Peyer's patch (tissue), 4 donors: ENCODE results near the gene FEZ2. TPM values are rescaled to one million over a fixed set of nuclear protein-coding genes. Genes with fewer than 3 reads are reported as not detected.

Experiments used
- DNase-seq, 3 donors: peaks; one replicate each; pipeline ENCODE4 v3.0.0-alpha.2; 2017 to 2019
- H3K27ac ChIP-seq, 4 donors: fragments of 200-600 bp; sonication (generic); one replicate each; pipeline ENCODE4 v1.5.1; 2016 to 2019
- H3K27me3 ChIP-seq, 2 donors: fragments of 200-600 bp; sonication (generic); one replicate each; pipeline ENCODE4 v1.5.1; 2019
- H3K36me3 ChIP-seq, 3 donors: fragments of 200-600 bp; sonication (generic); one replicate each; pipeline ENCODE4 v1.5.1; 2016 to 2019
- H3K4me1 ChIP-seq, 4 donors: fragments of 200-600 bp; sonication (generic); one replicate each; pipeline ENCODE4 v1.5.1; 2016 to 2019
- H3K4me3 ChIP-seq, 4 donors: fragments of 200-600 bp; sonication (generic); 1 replicate in 3 of 4; 2 replicates in 1 of 4; pipeline ENCODE4 v1.5.1; 2016 to 2019; ENCODE audit warnings: mild to moderate bottlenecking in 1 of 4
- H3K9me3 ChIP-seq, 4 donors: fragments of 200-600 bp; sonication (generic); one replicate each; pipeline ENCODE4 v1.5.1; 2016 to 2019; ENCODE audit warnings: mild to moderate bottlenecking in 1 of 4
- POLR2A ChIP-seq, 2 donors: fragments of 450-650 bp; IDR thresholded peaks; one replicate each; pipeline ENCODE4 v1.5.1; 2017; ENCODE audit warnings: antibody characterized with exemption in 2 of 2, mild to moderate bottlenecking in 2 of 2, moderate library complexity in 2 of 2
- total RNA-seq, 4 donors: library from RNA; depleted of rRNA; stranded (reverse); fragments of >200 nt; gene quantifications; one replicate each; pipeline ENCODE4 v1.1.0, GENCODE V29; 2016
- TF ChIP-seq, protein P1 (sequence below), 6 experiments: fragments of 450-650 bp in 4 of 6; fragments of 200-600 bp in 2 of 6; sonication (generic) in 1 of 6; IDR thresholded peaks; one replicate each; pipeline ENCODE4 v1.5.1; 2017 to 2019; ENCODE audit warnings: antibody characterized with exemption in 6 of 6, mild to moderate bottlenecking in 3 of 6, moderate library complexity in 1 of 6

Gene FEZ2, protein sequence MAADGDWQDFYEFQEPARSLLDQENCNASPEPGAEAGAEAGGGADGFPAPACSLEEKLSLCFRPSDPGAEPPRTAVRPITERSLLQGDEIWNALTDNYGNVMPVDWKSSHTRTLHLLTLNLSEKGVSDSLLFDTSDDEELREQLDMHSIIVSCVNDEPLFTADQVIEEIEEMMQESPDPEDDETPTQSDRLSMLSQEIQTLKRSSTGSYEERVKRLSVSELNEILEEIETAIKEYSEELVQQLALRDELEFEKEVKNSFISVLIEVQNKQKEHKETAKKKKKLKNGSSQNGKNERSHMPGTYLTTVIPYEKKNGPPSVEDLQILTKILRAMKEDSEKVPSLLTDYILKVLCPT
- 10 to 100 TPM; 53.4 to 97.4 (median 64.4) TPM for total RNA-seq

DNA sequence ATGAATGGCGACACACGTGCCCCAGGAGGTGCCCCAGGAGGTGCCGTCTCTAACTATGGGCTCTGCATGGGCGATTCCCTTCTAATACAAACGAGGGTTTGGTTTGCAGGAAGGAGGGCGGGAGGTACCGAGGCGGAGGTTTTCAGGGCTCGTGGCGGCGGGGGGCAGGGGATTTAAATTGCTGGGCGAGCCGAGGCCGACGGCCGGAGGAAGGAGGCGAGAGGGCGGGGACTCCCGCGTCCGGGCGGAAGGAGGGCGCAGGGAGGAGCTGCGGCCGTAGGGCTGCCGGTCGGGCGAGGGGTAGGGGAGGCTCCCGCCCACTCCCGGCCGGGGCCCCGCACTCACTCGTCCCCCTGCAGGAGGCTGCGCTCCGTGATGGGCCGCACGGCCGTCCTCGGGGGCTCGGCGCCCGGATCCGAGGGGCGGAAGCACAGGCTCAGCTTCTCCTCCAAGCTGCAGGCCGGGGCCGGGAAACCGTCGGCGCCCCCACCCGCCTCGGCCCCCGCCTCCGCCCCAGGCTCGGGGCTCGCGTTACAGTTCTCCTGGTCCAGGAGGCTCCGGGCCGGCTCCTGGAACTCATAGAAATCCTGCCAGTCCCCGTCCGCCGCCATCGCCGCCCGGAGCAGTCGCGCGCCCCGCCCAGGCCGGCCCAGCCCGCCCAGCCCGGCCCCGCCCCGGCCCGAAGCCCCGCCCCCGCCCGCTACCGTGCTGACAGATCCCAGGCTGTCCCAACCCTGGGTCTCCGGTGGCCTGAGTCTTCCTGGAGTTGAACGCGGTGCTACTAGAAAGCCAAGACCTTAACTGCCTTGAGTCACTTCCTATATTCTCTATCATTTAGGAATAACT lies at the start of gene FEZ2:
Gene FEZ2 (minus strand): TSS at position 637 of the 846 bp plus-strand sequence. CDS start 26 bp downstream, at position 611.
- H3K4me1 ChIP-seq, result peaks cover 4 to 34% (median 10%) of the 10 kb centered on the region in 4 donors
- DNase-seq, result peak; percentile 57 to 86 (median 83)
- peak within 1 kb of the TSS; percentile 66 to 98 (median 88) for H3K4me3 ChIP-seq
- H3K36me3 ChIP-seq, result no peaks in the 10 kb centered on the region
- peak in 1 of 2 donors; percentile 34 for TF ChIP-seq POLR2A (IDR thresholded peaks at IDR 0.05)
- TF ChIP-seq, protein P1, sequence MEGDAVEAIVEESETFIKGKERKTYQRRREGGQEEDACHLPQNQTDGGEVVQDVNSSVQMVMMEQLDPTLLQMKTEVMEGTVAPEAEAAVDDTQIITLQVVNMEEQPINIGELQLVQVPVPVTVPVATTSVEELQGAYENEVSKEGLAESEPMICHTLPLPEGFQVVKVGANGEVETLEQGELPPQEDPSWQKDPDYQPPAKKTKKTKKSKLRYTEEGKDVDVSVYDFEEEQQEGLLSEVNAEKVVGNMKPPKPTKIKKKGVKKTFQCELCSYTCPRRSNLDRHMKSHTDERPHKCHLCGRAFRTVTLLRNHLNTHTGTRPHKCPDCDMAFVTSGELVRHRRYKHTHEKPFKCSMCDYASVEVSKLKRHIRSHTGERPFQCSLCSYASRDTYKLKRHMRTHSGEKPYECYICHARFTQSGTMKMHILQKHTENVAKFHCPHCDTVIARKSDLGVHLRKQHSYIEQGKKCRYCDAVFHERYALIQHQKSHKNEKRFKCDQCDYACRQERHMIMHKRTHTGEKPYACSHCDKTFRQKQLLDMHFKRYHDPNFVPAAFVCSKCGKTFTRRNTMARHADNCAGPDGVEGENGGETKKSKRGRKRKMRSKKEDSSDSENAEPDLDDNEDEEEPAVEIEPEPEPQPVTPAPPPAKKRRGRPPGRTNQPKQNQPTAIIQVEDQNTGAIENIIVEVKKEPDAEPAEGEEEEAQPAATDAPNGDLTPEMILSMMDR (IDR thresholded peaks at IDR 0.05), result peak in 1 of 6 experiments; percentile 3
- no peaks in the 10 kb centered on the region for H3K27me3 ChIP-seq
- H3K27ac ChIP-seq, result peak within 1 kb of the TSS; percentile 90 to 98 (median 96)
- no peaks in the 10 kb centered on the region for H3K9me3 ChIP-seq

DNA sequence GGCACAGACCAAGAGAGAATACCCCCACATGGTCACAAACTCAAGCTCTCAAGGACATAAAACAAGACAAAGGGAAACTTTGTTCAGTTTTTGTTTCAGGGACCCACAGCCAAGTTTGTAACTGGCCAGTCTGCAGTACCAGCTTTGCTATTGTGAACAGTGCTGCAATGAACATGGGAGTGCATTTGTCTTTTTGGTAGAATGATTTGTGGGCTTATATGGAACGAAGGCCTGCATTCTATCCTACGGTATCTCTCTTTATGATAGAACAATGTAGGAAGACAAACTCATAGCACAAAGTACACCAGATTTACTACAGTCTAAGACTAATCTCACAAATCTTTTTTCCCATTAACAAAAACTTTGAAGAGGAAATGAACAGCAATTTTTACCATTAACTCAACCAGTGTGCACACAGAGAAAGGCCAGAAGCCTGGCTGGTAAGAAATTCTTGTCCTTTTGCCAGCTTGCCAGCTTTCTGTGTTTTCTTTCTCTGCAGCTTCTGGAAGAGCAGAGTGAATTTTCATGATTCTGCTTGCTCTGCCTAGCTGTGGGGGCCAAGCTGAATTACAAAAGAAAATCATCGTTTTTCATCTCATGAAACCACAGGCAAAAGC lies 37.1 kb upstream of the FEZ2 start:
- DNase-seq, result no peak
- Histone ChIP-seq H3K27me3 (no peaks in the 10 kb centered on the region), H3K9me3 (no peaks in the 10 kb centered on the region), H3K36me3 (no peaks in the 10 kb centered on the region), H3K4me1 (no peaks in the 10 kb centered on the region), H3K27ac (no peak overlapping the region), H3K4me3 (no peak overlapping the region)
- TF ChIP-seq, protein P1 (IDR thresholded peaks at IDR 0.05), result no peak
- no peak for TF ChIP-seq POLR2A (IDR thresholded peaks at IDR 0.05)

DNA sequence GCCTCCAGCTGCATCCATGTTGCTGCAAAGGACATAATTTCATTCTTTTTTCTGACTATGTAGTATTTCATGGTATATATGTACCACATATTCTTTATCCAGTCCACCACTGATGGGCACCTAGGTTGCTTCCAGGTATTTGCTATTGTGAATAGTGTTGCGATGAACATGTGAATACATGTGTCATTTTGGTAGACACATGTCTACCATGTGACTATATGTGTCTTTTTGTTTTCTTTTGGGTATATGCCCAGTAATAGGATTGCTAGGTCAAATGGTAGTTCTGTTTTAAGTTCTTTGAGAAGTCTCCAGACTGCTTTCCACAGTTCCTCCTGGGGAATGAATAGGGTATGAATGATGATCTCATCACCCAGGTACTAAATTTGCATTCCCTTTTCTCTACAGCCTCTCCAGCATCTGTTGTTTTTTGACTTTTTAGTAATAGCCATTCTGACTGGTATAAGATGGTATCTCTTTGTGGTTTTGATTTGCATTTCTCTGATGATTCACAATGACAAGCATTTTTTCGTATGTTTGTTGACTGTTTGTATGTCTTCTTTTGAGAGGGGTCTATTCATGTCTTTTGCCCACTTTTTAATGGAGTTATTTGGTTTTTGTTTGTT lies 35.6 kb upstream of the FEZ2 start:
- H3K9me3 ChIP-seq, result no peaks in the 10 kb centered on the region
- H3K4me3 ChIP-seq, result no peak overlapping the region
- H3K4me1 ChIP-seq, result no peaks in the 10 kb centered on the region
- H3K36me3 ChIP-seq, result no peaks in the 10 kb centered on the region
- no peaks in the 10 kb centered on the region for H3K27me3 ChIP-seq
- TF ChIP-seq POLR2A (IDR thresholded peaks at IDR 0.05), result no peak
- TF ChIP-seq, protein P1 (IDR thresholded peaks at IDR 0.05), result no peak
- no peak overlapping the region for H3K27ac ChIP-seq
- DNase-seq, result no peak

DNA sequence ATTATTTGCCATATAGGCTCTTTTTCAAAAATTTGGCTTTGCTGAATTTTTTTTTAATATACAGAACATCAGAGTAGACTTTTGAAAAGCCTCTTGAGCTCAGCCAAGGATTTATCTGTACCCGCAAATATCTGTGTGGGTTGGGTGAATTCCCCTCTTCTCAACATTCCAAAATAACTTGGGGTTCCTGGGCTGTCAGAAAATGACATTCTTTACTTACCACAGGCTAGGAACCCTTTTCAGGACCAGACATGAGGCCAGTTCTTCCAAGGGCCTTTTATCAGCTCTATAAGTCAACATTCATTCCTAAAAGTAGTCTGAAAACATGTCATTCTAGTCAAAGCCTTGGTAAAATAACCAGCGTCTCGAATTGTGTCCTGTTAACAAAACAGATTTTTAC lies 28.8 kb upstream of the FEZ2 start:
- no peaks in the 10 kb centered on the region for H3K27me3 ChIP-seq
- no peaks in the 10 kb centered on the region for H3K4me1 ChIP-seq
- H3K36me3 ChIP-seq, result no peaks in the 10 kb centered on the region
- H3K4me3 ChIP-seq, result no peak overlapping the region
- TF ChIP-seq, protein P1 (IDR thresholded peaks at IDR 0.05), result no peak
- TF ChIP-seq POLR2A (IDR thresholded peaks at IDR 0.05), result no peak
- H3K9me3 ChIP-seq, result peaks cover 0 to 8% (median 0%) of the 10 kb centered on the region in 4 donors
- no peak for DNase-seq
- H3K27ac ChIP-seq, result no peak overlapping the region

DNA sequence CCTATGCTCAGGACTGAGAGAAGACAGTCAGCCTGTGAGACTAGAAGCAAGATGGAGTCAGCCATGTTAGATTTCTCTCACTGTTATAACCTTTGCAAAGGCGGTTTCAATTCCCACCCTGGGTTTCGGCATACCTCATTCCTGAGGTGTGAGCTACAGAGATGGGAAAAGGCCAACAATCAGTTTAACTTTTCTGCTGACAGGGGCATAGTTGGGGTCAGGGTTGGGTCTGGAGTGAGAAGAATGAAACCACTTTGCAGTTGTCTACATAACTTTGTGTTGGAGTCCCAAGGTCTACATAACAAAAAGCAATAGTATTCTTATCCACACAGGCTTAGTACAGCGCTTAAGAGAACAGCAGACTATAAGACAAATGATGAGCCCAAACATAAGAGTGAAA lies 28.1 kb upstream of the FEZ2 start:
- Histone ChIP-seq H3K4me1 (no peaks in the 10 kb centered on the region), H3K27ac (no peak overlapping the region), H3K36me3 (no peaks in the 10 kb centered on the region), H3K9me3 (peaks cover 0 to 8% (median 0%) of the 10 kb centered on the region in 4 donors), H3K27me3 (no peaks in the 10 kb centered on the region), H3K4me3 (no peak overlapping the region)
- no peak for TF ChIP-seq POLR2A (IDR thresholded peaks at IDR 0.05)
- TF ChIP-seq, protein P1 (IDR thresholded peaks at IDR 0.05), result no peak
- no peak for DNase-seq
